Activated T-cell treated with anti-CD3 and anti-CD28 coated beads, Interleukin-2, amount 50 U/mL, for 48 hours (primary cell): ENCODE measurements around the gene GATAD2A.
"Not testable (repeated sequence)": the region's sequence is repeated elsewhere in the genome, so short reads cannot be mapped to it uniquely, and the experiment has no call there.

Source experiments
- DNase-seq, 2 experiments: peaks; one replicate each; pipeline ENCODE4 v3.0.0-alpha.2; 2020

GATAD2A gene

DNA sequence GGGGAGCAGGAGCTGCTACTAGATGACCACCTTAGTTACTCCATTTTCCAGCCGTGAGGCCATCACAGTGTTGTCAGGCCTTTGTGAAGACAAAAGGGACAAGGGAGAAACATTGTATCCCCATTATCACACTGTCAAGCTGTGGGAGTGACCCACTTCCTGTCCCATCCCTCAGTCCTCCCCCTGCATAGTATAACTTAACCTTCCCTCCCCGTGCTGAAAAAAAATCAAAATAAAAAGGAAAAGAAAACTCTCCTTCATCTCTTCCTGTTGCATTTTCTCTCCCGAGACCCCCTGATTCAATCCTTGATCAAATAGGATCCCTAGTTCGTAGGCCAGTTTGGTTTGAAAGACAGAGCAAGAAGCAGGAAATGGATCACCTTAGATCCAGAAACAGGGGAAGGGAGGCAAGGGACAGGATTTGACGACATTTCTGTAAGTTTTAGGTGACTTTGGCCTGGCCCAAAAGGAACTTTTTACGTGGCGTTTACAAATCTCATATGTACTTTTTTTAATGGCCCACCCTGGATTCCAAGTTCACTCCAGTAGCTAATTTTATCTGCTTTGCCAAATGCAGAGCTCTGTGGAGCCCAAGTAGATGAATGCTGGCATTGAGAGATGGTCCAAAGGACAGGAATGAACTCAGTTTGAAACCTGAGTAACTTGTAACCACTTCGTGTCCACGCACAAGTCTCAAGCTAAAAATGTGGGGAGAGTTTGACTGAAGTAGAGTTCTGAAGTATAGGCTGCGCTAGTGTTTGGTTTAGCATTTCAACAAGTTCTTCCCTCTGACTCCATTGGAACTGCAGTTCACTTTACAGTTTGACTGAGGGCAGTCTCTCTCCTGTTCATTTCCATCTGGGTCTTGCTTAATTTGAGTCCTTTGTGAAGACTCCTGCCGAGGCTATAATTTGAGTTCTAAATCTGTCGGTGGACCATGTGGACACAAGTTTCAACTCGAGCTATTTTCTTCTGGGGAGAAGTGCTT, 16.6 kb upstream of the GATAD2A start:
- DNase-seq = no peak

DNA sequence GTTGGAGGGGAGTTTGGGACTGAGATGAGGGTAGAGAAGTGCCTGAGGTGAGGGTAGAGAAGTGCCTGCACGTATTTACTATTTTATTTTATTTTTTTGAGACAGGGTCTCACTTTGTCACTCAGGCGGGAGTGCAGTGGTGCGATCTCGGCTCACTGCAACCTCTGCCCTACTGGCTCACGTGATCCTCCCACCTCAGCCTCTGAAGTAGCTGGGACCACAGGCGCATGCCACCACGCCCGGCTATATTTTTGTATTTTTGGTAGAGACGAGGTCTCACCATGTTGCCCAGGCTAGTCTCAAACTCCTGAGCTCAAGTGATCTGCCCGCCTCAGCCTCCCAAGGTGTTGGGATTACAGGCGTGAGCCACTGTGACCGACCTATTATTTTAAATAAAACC, 15.8 kb upstream of the GATAD2A start:
- DNase-seq = not testable (repeated sequence)

DNA sequence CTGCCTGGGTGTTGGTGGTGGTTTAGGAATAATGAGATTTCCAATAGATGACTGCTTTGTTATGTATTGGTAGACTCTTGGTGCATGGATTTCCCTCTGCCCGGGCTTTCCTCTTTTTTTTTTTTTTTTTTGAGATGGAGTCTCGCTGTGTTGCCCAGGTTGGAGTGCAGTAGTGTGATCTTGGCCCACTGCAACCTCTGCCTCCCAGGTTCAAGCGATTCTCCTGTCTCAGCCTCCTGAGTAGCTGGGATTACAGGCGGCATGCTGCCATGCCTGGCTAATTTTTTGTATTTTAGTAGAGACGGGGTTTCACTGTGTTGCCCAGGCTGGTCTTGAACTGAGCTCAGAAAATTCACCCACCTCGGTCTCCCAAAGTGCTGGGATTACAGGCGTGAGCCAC, 11.1 kb upstream of the GATAD2A start:
- not testable (repeated sequence) for DNase-seq

DNA sequence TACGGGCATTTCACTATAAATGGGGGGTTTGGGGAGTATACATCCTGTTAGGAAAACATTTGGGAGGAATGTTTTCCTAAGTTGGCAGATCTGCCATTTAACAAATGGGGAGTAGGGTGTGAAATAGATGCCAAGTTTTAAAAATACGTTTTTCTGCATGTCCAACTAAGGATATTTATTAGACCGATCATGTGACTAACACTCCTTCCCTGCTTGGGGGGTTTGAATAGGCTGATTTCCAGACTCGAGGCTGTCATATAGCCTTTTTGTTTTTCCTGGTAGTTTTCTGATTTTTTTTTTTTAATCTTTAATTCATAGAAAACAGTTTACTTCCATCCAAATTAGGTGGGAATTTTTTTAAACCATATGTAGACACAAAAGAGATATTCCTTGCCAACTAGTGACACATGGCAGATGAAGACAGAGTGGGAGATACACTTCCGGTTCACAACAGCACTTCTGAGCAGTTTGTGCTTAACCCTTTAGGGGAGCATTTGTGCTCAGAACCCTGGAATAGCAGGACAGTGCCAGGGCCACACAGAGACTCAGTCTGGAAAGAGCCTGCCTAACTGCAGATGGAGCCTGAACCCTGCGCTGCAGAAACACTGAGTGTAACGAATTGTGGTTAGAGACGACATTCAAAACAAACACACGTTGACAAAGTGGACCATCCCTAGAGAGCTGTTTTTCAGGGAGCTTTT, 5.6 kb upstream of the GATAD2A start:
- DNase-seq = no peak

DNA sequence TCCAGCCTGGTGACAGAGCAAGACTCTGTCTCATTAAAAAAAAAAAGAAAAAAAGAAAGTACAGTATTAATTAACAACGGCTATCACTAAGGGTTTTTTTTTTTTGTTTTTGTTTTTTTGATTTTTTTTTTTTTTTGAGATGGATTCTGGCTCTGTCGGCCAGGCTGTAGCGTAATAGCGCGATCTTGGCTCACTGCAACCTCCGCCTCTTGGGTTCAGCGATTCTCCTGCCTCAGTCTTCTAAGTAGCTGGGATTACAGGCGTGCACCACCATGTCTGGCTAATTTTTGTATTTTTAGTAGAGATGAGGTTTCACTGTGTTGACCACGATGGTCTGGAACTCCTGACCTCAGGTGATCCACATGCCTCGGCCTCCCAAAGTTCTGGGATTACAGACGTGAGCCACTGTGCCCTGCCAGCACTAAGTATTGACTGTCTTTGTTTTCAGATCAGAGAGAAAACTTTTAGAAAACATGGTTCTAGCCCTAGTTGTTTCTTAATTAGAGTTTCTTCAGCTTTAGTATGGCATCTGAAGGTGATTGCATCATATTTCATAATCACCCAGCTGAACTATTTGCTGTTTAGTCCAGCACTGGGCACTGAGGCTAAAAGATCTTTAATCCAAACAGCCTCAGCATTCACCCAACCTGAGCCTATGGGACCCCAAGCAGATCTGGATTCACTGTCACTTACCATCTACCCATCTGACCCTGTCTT, 2.7 kb upstream of the GATAD2A start:
- DNase-seq = no peak

DNA sequence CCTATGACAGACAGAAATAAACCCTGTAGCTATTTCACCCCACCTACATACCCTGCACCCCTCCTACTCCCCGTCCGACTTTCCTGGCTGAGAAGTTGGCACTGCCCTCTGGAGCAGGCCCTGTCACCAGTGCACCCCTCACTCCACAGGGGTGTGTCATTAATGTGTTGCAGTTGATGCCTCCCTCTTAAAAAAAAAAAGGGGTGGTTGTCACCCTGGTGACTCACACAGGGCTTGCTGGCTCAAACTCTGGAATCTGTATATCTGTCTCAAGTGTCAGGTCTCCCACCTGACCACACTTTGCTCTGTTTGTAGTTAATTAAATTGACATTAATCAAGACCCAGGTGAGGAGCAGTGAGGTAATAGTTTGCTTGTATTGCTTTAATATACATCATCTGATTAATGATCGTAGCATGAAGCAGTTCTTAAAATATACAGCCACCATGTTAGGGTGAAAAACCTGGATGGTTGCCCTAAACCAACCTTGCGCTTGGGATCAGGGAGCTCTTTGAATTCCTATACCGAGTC, 2.0 kb upstream of the GATAD2A start:
- DNase-seq = no peak

DNA sequence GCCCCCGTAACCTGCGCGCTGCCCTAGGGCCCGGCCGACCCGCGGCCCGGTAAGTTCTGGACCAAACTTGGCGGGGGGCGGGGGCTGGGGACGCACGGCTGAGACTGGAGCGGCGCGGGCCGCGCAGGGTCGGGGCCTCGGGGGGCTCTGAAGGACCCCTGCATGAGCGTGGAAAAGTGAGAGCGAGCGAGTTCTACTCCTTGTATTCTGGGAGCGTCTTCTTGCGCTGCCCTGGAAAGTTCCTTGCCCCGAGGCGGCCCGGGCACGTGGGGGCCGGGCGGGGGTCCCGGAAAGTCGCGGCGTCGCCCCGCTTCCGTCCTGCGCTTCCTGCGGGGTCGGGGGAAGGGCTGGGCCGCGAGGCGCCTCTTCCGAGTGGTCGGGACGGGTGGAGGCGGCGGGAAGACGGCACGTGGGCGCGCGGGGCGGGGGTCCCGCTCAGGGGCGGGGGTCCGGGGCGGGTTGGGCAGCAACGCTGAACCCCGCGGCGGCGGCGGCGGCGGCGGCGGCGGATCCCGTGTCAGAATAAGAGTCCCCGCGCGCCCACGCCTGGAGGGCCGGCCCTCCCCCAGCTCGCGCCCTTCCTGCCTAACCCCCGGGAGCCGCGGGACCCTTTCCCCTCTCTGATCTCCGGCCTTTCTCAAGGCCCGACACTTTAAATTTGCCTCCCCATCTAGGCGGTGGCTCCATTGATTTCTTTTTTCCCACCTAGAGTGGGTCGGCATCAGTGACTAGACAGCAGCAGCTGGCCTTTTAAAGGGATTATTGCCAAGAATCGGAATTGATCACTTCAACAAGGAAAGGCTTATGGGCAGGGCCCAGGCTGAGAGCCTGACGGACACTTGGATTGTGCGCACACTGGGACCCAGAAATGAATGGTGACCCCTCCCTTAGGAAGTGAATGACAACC, 749 bp downstream of the GATAD2A start:
- DNase-seq = peak; percentile 68 to 77

DNA sequence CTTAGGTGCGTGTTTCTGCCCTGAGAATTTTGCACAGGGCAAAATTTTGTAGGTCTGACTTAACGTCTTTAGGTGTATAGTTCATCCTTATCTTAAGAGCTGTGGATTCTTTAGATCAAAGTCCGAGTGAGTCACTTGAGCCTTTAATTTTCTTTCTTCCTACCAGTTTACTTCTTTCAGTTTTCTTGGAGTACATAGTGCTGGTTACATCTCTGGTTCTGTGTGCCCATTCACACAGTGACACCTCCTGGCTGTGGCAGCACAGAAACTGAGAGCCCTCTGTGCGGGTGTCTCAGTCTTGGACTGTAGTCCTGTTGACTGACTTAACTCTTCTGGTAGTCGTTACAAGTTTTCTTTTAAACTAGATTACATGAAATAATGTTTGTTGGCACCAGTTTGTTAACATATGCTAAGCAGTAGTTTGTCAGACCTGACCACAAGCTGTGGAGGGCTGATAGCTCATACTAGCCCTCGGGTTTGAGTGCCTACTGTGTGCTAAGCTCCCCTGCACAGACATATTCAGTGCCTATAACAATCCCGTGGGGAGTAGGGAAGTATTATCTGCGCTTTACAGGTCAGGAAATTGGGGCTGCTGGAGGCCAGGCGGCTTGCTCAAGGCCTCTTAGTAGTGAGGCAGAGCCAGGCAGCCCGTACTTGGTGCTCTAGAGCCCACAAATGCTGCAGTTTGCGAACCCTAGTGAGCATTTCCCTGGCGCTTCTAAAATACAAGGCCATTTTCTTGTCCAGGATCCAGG, 1.6 kb downstream of the GATAD2A start:
- DNase-seq = peak; percentile 60 to 64

DNA sequence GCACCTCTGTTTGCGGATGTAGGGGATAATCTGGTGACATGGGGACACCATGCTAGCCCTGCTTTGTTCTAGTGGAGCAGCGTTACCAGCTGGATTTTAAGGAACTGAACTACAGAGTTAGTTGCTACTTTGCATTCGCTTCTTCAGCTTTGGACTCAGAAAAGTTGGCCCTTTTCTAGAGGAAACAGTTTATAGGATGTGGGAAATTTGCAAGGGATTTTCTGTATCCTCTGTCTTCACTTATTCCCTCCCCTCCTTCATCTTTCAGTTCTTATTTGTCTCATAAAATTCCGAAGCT, 2.1 kb downstream of the GATAD2A start:
- DNase-seq = no peak

DNA sequence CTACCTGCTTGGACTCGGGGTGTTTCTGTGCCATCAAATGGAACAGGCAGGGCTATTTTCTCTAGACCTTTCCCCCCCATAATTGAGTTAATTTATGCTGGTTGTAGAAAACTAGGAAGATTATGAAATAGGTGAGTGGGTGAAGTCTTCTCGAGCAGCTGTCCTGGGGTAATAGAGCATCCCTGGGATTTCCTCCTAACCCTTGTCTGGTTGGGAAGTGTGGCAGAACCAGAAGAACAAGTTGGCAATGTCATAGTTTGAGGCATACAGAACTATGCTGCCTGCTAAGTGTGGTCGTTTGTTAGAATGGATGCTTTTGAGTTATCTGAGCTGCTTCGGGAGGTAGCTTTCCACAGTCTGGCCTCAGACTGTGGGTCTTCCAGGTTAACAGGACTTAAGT, 3.7 kb downstream of the GATAD2A start:
- no peak for DNase-seq

DNA sequence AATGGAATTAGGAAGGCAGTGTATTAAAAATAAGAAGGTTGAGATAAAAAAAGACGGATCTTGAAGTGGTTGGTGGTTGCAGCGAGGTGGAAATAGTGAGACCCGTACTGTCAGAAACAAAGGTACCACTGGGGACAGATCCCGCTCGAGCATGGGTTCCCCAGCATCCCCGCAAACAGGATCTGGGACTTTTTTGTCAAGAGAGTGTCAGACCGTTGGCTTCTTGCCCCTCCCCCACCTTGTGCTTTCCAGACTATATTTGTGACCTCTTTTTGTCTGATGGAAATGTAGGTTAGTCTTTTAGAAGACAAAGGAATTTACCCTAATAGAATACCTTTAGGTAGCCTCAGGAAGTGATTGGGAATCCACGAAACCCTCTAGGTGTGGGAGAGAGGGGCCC, 4.2 kb downstream of the GATAD2A start:
- no peak for DNase-seq

DNA sequence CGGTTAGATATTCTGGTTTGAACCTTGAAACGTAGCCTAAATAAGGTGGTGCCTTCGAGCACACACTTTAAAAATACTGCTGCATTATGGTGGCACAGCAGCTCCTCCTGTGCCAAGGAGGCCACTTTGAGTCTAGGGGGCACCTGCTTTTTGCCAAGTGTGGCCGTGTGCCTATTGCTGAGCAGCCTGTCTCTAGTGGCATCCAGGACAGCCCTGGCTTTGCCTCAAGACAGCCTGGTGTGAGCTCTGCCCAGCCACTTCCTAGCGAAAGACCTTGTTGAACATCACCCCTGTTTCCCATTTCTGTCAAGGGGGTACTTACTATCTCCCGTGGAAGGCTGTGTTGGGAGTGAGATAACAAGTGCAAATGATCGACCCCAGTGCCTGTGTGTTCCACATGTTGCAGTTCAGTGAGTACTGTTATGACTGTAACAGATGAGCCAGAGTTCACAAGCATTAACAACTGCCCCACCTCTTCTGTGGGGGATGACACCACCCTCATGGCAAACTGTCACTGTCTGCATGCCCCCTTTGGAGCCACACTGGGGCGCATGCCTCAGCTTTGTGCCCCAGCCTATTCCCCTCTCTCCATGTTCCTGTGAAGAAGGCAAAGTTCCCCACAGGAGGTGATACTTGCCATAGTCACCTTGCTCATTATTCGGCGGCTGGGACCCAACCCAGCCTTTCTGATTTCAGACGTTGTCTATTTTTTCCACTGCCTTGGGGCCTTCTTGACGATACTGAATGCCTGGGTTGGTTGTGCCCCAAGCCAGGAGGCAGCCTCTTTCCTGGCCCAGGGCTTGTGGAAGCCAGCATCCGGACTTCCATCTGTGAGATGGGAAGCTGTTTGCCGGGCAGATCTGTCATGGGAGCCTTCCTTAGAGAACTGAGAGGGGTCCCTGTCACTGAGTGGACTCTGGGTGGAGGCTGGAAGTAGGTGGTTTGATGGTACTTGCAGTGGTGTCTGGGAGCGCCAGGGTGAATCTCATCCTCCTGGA, 5.4 kb downstream of the GATAD2A start:
- peak; percentile 67 to 71 for DNase-seq

DNA sequence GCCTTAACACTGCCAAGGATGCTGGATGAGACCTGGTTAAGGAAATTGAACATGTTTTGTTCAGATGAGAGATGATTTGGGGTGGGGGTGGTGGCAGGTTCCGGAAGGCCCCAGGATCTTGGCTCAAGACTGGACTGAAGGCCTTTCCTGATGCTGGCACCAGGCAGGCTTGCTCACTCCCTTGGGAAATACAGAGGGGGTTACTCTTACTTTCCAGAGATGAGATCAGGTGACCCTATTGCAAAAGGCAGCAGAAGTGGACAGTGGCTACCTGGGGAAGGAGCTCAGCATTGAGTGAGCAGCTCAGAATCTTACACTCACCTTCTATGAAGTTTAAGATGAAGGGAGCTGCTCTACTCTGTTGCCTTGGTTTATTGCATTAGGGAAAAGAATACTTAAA, 10.8 kb downstream of the GATAD2A start:
- DNase-seq = no peak

DNA sequence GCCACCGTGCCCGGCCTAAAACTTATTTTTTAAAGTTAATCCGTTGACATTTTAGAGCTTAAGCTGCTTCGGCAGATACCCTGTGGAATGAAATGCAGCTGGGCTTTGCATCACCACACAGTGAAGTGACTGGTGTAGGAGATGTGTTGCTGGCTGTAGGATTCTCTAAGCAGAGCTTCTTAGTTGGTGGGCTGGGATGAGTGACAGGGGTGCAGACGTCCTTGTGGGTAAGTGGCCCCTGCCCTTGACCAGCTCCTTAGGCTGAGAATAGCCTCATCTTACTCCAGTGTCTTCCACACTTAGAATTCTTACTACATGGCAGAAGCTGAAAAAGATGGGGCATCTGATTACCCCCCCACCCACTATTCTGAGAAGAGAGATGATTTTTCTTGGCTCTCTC, 11.6 kb downstream of the GATAD2A start:
- DNase-seq = no peak

DNA sequence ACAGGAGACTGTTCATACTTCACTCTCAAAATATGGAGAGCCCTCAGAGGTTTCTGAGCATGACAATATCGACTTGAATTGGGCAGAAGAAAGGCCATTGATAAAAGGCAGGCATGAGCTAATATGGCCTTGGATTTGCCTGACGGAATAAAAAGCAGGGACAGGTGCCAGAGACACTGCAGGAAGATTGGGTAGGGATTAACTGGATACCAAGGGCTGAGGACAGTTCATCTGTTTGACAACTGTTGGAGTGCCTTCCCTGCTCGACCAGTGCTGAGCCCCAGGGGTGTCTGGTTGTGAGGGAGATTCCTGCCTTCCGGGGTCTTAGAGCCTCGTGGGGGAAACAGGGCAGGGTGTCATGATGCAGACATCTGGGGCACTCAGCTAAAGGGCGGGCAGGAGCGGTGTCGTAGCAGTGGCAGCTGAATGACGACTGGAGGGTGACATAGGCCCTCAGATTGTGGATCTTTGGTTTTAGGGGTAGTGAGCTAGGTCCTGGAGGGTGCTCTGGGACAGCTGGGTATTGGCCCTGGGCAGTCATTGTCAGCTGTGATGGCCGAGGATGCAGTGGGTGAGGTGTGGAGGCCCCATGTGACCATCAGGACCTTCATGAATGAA, 12.3 kb downstream of the GATAD2A start:
- DNase-seq = no peak

DNA sequence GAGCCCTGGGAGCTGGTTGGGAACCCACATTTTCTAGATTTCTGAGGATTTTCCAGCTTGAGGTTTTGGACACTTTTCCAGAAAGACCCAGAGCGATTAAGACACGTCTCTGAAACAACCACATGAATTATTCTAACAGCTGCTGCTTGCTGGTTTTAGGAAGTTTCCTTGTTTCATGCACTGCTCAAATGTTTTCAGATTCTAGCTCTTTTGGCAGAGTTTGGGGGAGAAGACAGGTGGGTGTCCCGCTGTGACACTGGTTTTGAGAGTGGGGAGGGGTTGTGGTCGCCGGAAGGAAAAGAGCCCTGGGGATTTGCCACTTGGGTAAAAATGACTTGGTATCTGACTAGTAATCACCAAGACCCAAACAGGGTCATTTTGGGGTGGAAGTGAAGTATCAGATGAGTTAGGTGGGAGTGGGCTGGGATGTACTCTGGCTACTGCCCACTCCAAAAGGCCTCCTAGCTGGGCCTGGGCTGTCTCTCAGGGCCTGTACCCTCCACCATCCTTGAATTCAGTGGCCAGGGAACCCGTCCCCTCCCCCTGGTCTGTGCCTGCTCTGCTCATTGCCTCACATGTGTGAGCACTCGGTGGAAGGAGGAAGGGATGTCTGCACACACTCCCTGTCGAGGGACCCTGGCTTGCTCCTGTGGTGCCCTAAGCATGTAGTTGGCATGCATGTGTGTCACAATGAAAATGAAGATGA, 13.2 kb downstream of the GATAD2A start:
- DNase-seq = peak in 1 of 2 experiments; percentile 34

DNA sequence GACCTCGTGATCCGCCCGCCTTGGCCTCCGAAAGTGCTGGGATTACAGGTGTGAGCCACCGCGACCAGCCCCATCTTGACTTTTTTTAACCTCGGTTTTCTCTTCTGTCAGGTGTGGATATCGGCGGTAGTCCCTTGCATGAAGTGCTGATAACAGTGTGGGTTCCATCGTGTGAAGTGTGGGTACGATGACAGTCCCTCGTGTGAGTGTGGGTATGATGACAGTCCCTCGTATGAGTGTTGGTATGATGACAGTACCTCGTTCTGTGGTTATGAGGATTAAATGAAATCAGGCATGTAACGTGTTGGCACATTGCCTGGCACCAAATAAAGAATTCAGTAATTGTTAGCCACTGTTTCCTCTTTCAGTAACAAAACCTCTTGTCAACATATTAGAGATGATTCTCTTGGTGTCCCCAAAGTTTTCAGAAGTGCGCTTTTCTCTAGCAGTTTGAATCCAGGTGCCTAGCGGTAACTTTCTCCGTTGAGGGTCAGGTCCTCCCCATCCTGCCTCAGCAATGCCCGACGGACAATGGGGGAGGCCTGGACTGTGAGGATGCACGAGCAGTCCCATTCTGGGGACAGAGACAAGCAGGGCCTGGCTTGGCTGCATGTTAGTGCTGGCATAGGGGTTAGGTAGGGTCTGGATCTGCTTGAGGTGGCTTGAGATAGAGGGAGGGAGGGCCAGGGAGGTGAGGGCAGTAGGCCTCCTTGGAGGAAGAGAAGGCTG, 15.3 kb downstream of the GATAD2A start:
- DNase-seq = peak; percentile 60 to 66

DNA sequence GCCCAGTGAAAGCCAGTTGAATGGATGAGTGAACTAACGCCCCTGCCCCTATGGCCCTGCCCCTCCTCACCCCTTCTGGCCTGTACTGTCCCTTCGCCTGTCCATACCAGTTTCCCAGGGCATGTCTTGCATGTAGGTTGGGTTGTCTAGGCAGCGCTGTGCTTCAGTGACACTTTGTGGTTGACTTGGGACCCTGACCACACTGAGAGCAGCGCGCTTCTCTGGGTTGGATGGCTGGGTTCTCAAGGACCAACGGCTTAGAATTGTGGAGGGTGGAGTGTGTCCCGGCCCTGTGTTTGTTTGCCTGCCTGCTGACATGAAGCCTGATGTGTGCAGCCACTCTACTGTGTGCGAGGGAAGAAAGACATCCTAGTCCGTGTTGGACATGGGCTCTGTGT, 15.8 kb downstream of the GATAD2A start:
- DNase-seq = no peak
